Endothelial cell of umbilical vein (primary cell): ENCODE measurements around the gene MCC. TPM values are rescaled to one million over a fixed set of nuclear protein-coding genes. Genes with fewer than 3 reads are reported as not detected.

Experiments
- BruUV-seq: library from RNA; stranded (reverse); fragments of 400-500 nt; replicated peaks from 2 replicates; lab custom pipeline; 2021; lab: Mats Ljungman, UMichigan
- CTCF ChIA-PET: fragments of 300-600, 350-600 bp; sonication (Branson Sonifier 250); formaldehyde crosslinking; loops from one replicate; lab custom pipeline; 2021; ENCODE audit warnings: antibody characterized with exemption, inconsistent platforms; lab: Charles Lee
- POLR2A ChIA-PET: fragments of 300-600, 350-600 bp; sonication (Branson Sonifier 250); formaldehyde crosslinking; loops from one replicate; lab custom pipeline; 2021; ENCODE audit warnings: antibody characterized with exemption, inconsistent platforms; lab: Charles Lee
- DNase-seq: peaks from one replicate; pipeline ENCODE4 v3.0.0-alpha.2; 2011; ENCODE audit warnings: low read depth, low spot score
- FAIRE-seq: peaks from 2 replicates; lab custom pipeline; 2011; peaks lifted over from hg19 to GRCh38; lab: Jason Lieb, UNC
- H2AFZ ChIP-seq: 2 replicates; pipeline ENCODE4 v1.6.0; 2012; ENCODE audit warnings: low read depth, low read length, control low read depth, inconsistent platforms
- H3K27ac ChIP-seq: 2 replicates; pipeline ENCODE4 v1.5.1; 2011; ENCODE audit warnings: low read depth, mild to moderate bottlenecking, control low read depth, low read length, moderate library complexity; ENCODE audit not compliant: insufficient read depth
- H3K27me3 ChIP-seq, 2 experiments: 2 replicates each; pipeline versions ENCODE4 v1.6.0 to v1.6.1; 2011; ENCODE audit warnings: low read length in 2 of 2, mixed read lengths in 1 of 2; ENCODE audit not compliant: control insufficient read depth in 2 of 2, insufficient read depth in 2 of 2
- H3K36me3 ChIP-seq, 2 experiments: 2 replicates in 1 of 2; 3 replicates in 1 of 2; pipeline ENCODE4 v1.5.1; 2011; ENCODE audit warnings: low read length in 2 of 2, mild to moderate bottlenecking in 1 of 2, moderate library complexity in 1 of 2; ENCODE audit not compliant: control insufficient read depth in 2 of 2, insufficient read depth in 2 of 2; ENCODE audit errors: extremely low read depth in 1 of 2
- H3K4me1 ChIP-seq: 3 replicates; pipeline ENCODE4 v1.5.1; 2011; ENCODE audit warnings: mild to moderate bottlenecking, low read length; ENCODE audit not compliant: control insufficient read depth, insufficient read depth; ENCODE audit errors: extremely low read depth
- H3K4me2 ChIP-seq: 2 replicates; pipeline ENCODE4 v1.6.1; 2011; ENCODE audit warnings: low read length, control low read depth, mixed read lengths; ENCODE audit not compliant: insufficient read depth
- H3K4me3 ChIP-seq, 3 experiments: fragments of 200-600 bp in 1 of 3; sonication (generic), shearing (Covaris generic) in 1 of 3; replicated peaks in 1 of 3; 2 replicates each; pipeline ENCODE4 v1.5.1; 2011 to 2016; ENCODE audit warnings: control low read depth in 3 of 3, low read length in 3 of 3, mild to moderate bottlenecking in 2 of 3, inconsistent platforms in 1 of 3, low read depth in 1 of 3, moderate library complexity in 1 of 3; ENCODE audit not compliant: insufficient read depth in 1 of 3
- H3K79me2 ChIP-seq: 2 replicates; pipeline ENCODE4 v1.6.0; 2012; ENCODE audit warnings: low read length, inconsistent platforms; ENCODE audit not compliant: control insufficient read depth, insufficient read depth
- H3K9ac ChIP-seq: replicated peaks from 2 replicates; pipeline ENCODE3; 2011; ENCODE audit warnings: low read length, control low read depth; ENCODE audit not compliant: insufficient read depth; ENCODE audit errors: extremely low read depth
- H3K9me1 ChIP-seq: replicated peaks from 3 replicates; pipeline ENCODE4 v1.6.0; 2011; ENCODE audit warnings: mild to moderate bottlenecking, low read length; ENCODE audit not compliant: control insufficient read depth, insufficient read depth; ENCODE audit errors: extremely low read depth
- H3K9me3 ChIP-seq: replicated peaks from 2 replicates; pipeline ENCODE4 v1.5.1; 2012; ENCODE audit warnings: low read length, inconsistent platforms; ENCODE audit not compliant: control insufficient read depth, insufficient read depth
- H4K20me1 ChIP-seq: replicated peaks from 2 replicates; pipeline ENCODE3; 2011; ENCODE audit warnings: mild to moderate bottlenecking, low read length; ENCODE audit not compliant: control insufficient read depth, insufficient read depth; ENCODE audit errors: extremely low read depth
- CTCF ChIP-seq, 2 donors: IDR thresholded peaks; 1 replicate in 1 of 2; 2 replicates in 1 of 2; pipeline ENCODE4 v1.5.1; 2011; ENCODE audit warnings: low read length in 2 of 2, mild to moderate bottlenecking in 2 of 2, moderate library complexity in 2 of 2, control low read depth in 1 of 2, inconsistent platforms in 1 of 2, low read depth in 1 of 2; ENCODE audit not compliant: insufficient read depth in 1 of 2; ENCODE audit errors: extremely low read depth in 1 of 2
- EZH2 ChIP-seq: IDR thresholded peaks from 2 replicates; pipeline ENCODE4 v1.6.1; 2012; ENCODE audit warnings: borderline replicate concordance, low read depth, mild to moderate bottlenecking, moderate library complexity, low read length, inconsistent platforms; ENCODE audit not compliant: severe bottlenecking
- FOS ChIP-seq: IDR thresholded peaks from 2 replicates; pipeline ENCODE4 v1.6.1; 2011; ENCODE audit warnings: mild to moderate bottlenecking, low read length, moderate library complexity, borderline replicate concordance; ENCODE audit not compliant: insufficient read depth
- GATA2 ChIP-seq: IDR thresholded peaks from 2 replicates; pipeline ENCODE4 v1.7.0; 2011; ENCODE audit warnings: low read depth, mild to moderate bottlenecking, moderate library complexity, mixed read lengths, low read length; ENCODE audit not compliant: insufficient read length, insufficient read depth
- JUN ChIP-seq: IDR thresholded peaks from 2 replicates; pipeline ENCODE4 v1.6.1; 2011; ENCODE audit warnings: borderline replicate concordance, low read depth; ENCODE audit not compliant: insufficient read length, insufficient read depth
- MAX ChIP-seq: IDR thresholded peaks from 2 replicates; pipeline ENCODE4 v1.6.1; 2011; ENCODE audit not compliant: insufficient read depth, insufficient read length
- MYC ChIP-seq: IDR thresholded peaks from one replicate; pipeline ENCODE4 v1.6.1; 2011; ENCODE audit warnings: mild to moderate bottlenecking, low read depth, low read length
- POLR2A ChIP-seq: IDR thresholded peaks from 2 replicates; pipeline ENCODE4 v1.6.1; 2012; ENCODE audit warnings: low read depth, mild to moderate bottlenecking, control low read depth, low read length
- POLR2AphosphoS5 ChIP-seq: IDR thresholded peaks from 2 replicates; pipeline ENCODE4 v1.6.1; 2012; ENCODE audit warnings: low read depth, mild to moderate bottlenecking, control low read depth, low read length, moderate library complexity; ENCODE audit not compliant: insufficient read depth
- dilution Hi-C: fragments of 300-500 bp; cut with MboI; formaldehyde crosslinking; loops from one replicate; pipeline ENCODE4 v1.15.0; 2019; ENCODE audit warnings: low sequenced_read_pairs; ENCODE audit not compliant: extremely low pct_ligation_motif_present
- intact Hi-C: fragments of 100-400 bp; cut with micrococcal nuclease; formaldehyde crosslinking; loops from one replicate; pipeline ENCODE4 v1.10.0; 2022
- polyA plus RNA-seq, 4 experiments: library from polyadenylated mRNA; depleted of rRNA in 3 of 4; stranded (reverse) in 3 of 4; unstranded in 1 of 4; fragments of >200 nt; gene quantifications; 2 replicates each; pipeline versions ENCODE4 v1.2.1 to v1.2.3, GENCODE V29; 2011 to 2012; ENCODE audit warnings: missing spikeins in 1 of 4
- total RNA-seq: library from RNA; stranded (reverse); gene quantifications from 2 replicates; pipeline ENCODE4 v1.2.3, GENCODE V29; 2021

MCC gene
- total and polyA plus RNA-seq, 2 donors (not counting 3 experiments of a cell fraction or from before 2014, with no cell fraction given), result 6.9 to 27.5 TPM

GRCh38 chr5:112983363-112983762 is 504.9 kb downstream of the MCC start:
- no peaks in the 10 kb centered on the region for H3K9me3 ChIP-seq
- intact Hi-C loops, result no loop called here
- peaks cover 6% of the 10 kb centered on the region for H4K20me1 ChIP-seq
- ChIA-PET CTCF (no interaction called here), POLR2A (no interaction called here)
- H3K36me3 ChIP-seq, result peaks cover 0 to 2% of the 10 kb centered on the region in 2 experiments
- no peak overlapping the region for H3K9ac ChIP-seq
- H3K79me2 ChIP-seq, result peaks cover 95% of the 10 kb centered on the region
- FAIRE-seq (no peak), DNase-seq (no peak)
- H3K27me3 ChIP-seq, result no peaks in the 10 kb centered on the region
- no peak overlapping the region for H3K4me2 ChIP-seq
- dilution Hi-C loops, result no loop called here
- no peak overlapping the region for H2AFZ ChIP-seq
- TF ChIP-seq JUN (no peak), EZH2 (no peak), POLR2AphosphoS5 (no peak), CTCF (IDR thresholded peaks at IDR 0.05; ENCODE audit: extremely low read depth in 1 of 2, insufficient read depth in 1 of 2, low read depth in 1 of 2, low read length in 2 of 2) (no peak), MYC (no peak), POLR2A (no peak), GATA2 (no peak), FOS (no peak), MAX (no peak)
- no peak overlapping the region for H3K4me3 ChIP-seq
- no peak overlapping the region for H3K27ac ChIP-seq
- peaks cover 12% of the 10 kb centered on the region for H3K4me1 ChIP-seq
- BruUV-seq, result no TSS peak
- H3K9me1 ChIP-seq, result no peaks in the 10 kb centered on the region
